NCI-H2029 treated with DMSO at 0.1 percent for 48 hours (cell line): ENCODE data around the gene PML.
"Not testable (repeated sequence)": the region's sequence is repeated elsewhere in the genome, so short reads cannot be mapped to it uniquely, and the experiment has no call there.

Experiments
- DNase-seq: peaks from one replicate; lab custom pipeline; 2025; lab: John Stamatoyannopoulos, UW

Gene PML

DNA sequence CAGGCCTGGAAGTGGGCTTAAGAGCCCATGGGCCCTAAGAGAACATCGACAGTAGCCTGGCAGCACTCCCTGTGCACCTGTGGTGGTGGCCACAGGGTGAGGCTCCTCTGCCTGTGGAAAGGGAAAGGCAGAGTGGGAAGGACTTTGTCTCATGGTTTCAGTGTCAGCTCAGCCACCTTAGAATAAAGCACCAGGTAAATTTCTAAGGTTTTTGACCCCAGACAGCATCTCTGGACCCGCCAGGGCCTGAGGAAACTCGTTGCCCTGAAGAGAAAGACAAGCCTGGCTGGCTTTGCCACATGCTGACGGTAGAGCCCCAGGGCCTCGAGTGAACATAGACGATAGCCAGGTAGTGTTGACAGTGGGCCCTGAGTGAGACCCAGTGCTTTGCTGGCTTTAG, 65.7 kb downstream of the PML start:
- no peak for DNase-seq

DNA sequence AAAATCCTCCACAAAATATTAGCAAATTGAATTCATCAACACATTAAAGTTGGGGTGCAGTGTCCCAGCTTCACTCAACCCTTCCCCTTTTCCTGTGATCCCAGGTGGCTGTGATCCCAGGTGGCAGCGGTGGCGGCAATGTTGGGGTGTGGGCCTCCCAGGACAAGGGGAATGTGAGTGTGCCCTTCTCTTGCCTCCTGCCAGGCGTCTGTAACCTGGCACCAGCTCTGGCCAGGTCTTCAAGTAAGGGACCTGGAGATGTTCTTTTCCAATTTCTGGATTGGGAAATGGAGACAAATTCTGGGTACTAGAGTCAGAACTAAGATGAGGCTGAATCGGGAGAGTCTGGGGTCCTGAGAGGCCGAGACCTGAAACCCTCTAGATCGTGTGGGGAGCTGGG, 67.7 kb downstream of the PML start:
- DNase-seq: no peak

- DNase-seq: no peak
Observed at GRCh38 chr15:74062671-74063070, 68.2 kb downstream of the PML start.

GRCh38 chr15:74063425-74064146, 69.1 kb downstream of the PML start:
- not testable (repeated sequence) for DNase-seq

DNA sequence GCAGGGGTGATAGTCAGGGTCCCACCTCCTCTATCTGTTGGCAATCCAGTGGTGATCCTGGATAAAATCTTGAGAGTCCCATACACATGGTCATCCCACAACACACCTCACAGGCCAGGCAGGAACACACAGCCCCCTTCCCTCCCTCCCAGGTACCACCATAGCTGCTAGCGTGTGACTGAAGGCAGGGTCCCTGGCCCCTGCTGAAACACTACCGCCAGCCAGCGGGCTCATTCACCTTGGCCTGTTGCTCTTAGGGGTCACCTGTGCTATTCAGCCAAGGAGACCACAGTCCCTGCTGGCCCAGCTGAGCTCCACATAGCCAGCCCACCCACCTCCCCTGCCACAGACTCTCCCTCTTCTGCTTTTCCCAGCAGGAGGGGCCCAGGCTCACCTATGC, 69.7 kb downstream of the PML start:
- DNase-seq: not testable (repeated sequence)

DNA sequence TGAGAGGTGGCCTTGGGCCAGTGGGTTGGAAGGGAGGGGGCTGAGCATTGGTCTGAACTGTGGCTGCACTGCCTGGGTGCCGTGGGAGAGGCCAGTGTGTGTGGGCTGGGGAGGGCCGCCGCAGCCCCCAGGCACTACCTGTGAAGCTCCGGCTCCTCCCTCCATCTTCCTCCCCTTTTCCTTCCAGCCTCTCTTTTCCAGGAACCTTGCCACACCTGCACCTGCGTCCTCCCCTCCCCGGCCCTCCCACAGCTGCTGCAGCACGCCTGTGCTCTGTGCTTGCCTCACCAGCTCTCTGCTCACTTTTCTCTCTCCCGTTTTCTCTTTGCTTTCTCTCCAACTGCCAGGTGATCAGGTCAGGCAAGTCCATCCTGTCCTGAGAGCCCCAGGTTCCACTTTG, 70.3 kb downstream of the PML start:
- not testable (repeated sequence) for DNase-seq

DNA sequence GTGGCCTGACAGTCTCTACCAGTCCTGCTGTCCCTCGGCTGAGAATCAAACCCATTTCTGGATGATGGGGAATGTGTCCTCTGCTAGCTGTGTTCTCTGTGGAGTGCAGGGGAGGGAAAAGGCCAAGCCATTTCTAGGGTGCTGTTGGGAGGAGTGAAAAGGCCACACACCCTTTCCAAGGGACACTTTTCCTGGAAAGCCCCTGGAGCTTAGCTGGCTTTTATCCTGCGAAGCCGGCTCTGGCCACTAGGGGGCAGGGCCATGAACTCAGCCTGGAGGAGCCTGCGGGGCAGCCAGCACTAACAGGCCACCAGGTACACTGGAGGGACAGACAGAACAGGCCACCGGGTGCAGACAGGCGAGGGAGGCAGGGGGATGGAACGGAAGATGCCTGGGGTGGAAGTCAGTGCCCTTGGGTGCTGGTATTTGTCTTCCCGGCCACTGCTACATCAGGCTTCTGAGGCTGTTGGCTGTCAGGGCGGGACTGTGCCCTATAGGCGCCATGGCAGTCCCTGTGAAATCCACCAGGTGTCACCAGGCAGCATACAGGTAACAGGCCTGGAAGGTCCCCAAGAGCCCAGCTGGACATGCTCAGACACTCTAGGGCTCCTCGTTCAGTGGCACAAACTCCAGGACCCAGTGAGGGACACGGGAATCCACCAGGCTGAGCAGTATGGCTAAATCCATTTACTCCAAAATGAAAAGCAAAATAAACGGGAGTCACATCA, 71.3 kb downstream of the PML start:
- not testable (repeated sequence) for DNase-seq

- not testable (repeated sequence) for DNase-seq
Observed at GRCh38 chr15:74071645-74072044, 77.1 kb downstream of the PML start.

DNA sequence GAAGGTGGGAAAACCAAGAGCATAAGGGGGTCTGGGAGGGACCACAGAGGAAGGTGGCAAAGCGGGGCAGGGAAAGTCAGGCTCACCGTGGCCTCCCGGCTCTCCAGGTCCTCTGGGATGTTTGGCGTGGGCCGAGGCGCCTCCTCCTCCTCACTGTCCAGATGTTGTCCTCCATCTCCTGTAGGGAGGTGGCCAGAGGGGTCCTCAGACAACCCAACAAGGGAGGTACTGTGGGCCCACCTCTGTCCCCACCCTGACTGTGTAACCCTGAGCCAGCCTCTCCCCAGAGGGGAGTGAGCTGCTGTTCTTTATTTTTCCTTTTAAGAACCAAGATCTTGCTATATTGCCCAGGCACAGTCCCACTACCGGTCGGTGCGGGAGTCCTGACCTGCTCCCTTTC, 77.6 kb downstream of the PML start:
- not testable (repeated sequence) for DNase-seq

DNA sequence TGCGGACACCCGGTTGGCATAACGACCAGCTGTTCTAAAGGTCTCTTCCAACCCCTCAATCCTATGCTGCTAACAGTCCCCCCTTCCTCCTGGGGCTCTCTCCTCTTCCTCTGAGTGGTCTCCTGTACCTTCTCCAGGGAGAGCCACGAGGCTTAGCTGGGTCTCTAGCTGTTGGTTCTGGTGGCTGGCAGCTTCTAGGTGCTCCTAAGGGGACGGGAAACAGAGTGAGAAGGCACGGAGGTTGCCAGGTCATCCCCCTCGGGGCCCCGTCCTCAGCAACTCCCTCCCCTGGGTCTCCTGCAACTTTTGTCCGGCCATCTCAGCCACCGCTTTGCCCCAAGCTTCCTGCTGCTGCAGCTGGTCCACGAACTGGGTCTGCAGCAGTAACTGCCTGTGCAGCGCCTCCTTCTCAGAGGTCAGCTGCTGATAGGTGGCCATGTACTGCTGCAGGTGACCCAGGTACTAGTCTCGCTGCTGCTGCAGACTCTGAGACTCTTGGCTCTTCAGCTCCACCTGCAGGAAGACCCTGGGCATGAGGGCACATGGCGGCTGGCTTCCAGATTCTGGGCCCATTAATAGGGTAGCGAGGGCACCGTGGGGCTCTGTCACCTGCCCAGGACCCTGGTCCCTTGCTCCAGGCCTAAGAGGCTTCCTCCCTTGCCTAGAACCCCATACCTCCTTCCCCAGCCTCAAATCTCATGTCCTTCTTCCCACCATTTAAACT, 78.3 kb downstream of the PML start:
- not testable (repeated sequence) for DNase-seq

DNA sequence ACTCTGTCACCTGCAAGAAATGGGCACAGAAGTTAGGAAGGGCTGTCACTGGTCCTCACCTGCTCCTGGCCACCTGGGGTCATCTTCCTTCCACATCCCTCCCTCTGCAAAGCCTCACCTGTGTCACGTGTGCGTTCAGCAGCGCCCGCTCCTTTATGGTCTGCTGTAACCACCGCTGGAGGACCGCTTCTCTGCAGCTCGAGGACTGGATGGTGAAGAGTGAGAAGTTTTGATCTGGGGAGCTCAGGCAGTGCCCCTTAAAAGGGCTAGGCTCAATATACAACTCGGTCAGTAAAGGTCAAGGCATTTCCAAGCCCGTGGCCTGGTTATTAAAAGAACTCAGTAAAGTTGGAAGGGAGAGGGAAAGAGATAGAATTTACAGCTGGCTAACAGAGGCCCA, 81.3 kb downstream of the PML start:
- DNase-seq: not testable (repeated sequence)

GRCh38 chr15:74082450-74082849, 87.9 kb downstream of the PML start, which contains the start of gene GOLGA6A:
TSS of gene GOLGA6A (minus strand) at chr15:74082550. CDS start at chr15:74082509, 41 bp downstream.
- not testable (repeated sequence) for DNase-seq

GRCh38 chr15:74094567-74094966, 100.1 kb downstream of the PML start:
- DNase-seq: not testable (repeated sequence)

GRCh38 chr15:74095610-74096009, 101.1 kb downstream of the PML start:
- not testable (repeated sequence) for DNase-seq

DNA sequence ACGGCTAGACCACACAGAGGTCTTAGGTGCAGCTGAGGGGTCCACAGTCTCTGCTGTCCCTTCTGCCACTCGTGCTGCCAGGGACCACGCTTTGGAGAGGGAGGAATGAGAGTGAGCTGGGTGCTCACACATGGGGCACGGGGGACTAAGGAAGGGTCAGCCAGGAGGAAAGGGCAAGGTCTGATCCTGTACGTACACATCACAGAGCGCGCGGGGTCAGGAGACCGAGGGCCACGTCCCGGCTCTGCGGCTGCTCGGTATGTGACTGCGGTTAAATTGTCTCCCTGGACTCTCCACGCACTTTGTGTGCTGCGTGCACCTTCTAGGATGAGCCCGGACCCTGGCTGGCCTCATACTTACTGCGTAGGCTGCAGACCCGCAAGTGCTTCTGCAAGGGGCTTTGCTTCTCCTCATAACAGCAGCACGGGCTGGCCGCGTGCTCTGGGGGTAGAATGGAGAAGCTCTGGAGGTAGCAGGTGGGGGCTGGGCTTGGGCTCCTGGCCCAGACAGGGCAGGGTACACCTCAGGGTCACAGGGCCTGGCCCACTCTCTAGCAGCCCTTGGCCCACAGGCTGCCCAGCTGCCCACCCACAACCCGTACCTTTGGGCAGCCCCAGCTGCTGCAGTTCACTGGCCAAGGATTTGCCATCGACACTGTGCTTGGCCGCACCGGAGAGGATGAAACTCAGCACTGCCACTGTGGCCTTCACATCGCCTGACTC, 102.4 kb downstream of the PML start:
- not testable (repeated sequence) for DNase-seq
